HG03066 (cell line): Measurements from ENCODE around the gene PEAK1.
"Not testable (repeated sequence)": the region's sequence is repeated elsewhere in the genome, so short reads cannot be mapped to it uniquely, and the experiment has no call there.

Source experiments
- ATAC-seq: cut with Tn5 transposase; IDR thresholded peaks from one replicate; pipeline ENCODE4 v1.9.1; 2021; ENCODE audit warnings: low read depth; ENCODE audit not compliant: unreplicated experiment

Gene PEAK1

DNA sequence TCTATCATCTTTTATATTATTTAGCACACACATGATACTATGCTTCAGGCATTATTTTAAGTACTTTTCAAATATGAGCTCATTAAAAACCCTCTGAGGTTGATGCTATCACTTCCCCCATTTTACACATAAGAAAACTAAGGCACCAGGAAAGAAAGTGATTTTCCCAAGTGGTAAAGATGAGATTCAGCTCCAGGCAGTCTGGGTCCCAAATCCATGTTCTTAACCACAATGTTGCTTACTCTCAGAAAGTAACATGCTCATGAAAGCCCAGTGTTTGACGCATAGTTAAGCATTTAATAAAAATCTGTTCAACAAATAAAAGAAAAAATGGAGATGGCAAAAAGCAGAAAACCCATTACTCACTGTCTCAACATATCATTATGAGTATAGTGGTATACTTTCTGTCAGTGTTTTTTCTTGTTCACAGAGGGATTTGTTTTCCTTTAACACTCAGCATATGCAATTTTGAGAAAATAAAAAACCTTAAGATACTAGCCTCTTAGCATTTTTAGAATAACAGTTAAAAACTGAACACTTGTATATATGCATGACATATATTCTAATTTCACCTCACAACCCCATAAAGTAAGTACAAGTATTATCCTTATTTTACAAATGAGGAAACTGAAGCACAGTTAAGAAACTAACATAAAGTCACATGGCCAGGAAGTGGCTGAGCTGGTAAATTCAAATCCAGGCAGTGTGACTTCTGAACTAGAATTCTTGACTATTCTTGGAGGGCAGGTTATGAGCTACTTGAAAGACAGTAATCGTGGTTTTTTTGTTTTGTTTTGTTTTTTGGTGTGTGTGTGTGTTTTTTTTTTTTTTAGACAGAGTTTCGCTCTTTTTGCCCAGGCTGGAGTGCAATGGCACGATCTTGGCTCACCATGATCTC, 10.4 kb downstream of the PEAK1 start:
- peak; percentile 85 for ATAC-seq

DNA sequence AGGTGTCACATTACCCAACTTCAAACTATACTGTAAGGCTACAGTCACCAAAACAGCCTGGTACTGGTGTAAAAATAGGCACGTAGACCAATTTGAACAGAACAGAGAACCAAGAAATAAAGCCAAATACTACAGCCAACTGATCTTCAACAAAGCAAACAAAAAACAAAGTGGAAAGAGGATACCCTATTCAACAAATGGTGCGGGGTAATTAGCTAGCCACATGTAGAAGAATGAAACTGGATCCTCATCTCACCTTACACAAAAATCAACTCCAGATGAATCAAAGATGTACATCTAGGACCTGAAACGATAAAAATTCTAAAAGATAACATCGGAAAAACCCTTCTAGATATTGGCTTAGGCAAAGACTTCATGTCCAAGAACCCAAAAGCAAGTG, 13.1 kb downstream of the PEAK1 start:
- ATAC-seq: no peak

GRCh38 chr15:77406173-77406759, 13.6 kb downstream of the PEAK1 start:
- not testable (repeated sequence) for ATAC-seq

GRCh38 chr15:77402740-77403379, 17.0 kb downstream of the PEAK1 start:
- ATAC-seq: no peak

DNA sequence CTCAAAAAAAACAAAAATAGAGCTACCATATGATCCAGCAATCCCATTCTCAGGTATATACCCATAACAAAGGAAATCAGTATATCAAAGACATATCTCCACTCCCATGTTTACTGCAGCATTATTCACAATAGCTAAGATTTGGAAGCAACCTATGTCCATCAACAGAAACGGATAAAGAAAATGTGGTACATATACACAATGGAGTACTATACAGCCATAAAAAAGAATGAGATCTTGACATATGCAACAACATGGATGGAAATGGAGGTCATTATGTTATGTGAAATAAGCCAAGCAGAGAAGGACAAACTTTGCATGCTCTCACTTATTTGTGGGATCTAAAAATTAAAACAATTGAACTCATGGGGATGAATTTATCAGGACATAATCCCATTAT, 19.6 kb downstream of the PEAK1 start:
- ATAC-seq: no peak

DNA sequence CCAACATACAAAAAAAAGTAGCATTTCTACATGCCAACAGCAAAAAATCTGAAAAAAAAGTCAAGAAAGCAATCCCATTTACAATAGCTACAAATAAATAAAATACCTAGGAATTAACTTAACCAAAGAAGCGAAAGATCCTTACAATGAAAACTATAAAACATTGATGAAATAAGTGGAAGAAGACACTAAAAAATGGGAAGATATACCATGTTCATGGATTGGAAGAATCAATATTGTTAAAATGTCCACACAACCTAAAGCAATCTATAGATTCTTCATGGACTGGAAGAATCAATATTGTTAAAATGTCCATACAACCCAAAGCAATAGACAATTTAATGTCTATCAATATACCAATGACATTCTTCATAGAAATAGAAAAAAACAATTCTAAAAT, 21.0 kb downstream of the PEAK1 start:
- ATAC-seq: no peak

- ATAC-seq: no peak
These were observed 23.2 kb downstream of the PEAK1 start for GRCh38 chr15:77396692-77397091.

DNA sequence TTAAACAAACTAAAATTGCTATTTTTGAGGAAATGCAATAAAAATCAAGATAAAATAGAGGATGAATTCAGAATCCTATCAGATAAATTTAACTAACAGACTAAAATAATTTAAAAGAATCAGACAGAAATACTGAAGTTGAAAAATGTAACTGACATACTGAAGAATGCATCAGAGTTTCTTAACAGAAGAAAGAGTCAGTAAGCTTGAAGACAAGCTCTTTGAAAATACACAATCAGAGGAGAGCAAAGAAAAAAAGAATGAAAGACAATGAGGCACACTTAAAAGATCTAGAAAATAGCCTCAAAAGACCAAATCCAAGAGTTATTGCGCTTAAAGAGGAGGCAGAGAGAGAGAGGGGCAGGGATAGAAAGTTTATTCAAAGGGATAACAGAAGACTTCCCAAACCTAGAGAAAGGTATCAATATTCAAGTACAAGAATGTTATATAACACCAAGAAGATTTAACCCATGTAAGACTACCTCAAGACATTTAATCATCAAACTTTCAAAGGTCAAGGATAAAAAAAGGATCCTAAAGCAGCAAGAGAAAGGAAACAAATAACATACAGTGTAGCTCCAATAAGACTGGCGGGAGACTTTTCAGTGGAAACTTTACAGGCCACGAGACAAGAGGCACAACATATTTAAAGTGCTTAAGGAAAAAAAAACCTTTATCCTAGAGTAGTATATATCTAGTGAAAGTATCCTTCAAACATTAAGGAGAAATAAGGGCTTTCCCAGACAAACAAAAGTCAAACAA, 24.7 kb downstream of the PEAK1 start:
- ATAC-seq: no peak

GRCh38 chr15:77393471-77393840, 26.4 kb downstream of the PEAK1 start:
- no peak for ATAC-seq

GRCh38 chr15:77392762-77393470, 27.0 kb downstream of the PEAK1 start:
- ATAC-seq: no peak

- no peak for ATAC-seq
These were observed 28.4 kb downstream of the PEAK1 start for GRCh38 chr15:77391372-77391951.

- no peak for ATAC-seq
These were observed 32.4 kb downstream of the PEAK1 start for GRCh38 chr15:77387365-77388105.

- ATAC-seq: no peak
These were observed 33.3 kb downstream of the PEAK1 start for GRCh38 chr15:77386626-77387025.

- ATAC-seq: no peak
These were observed 35.1 kb downstream of the PEAK1 start for GRCh38 chr15:77384589-77385359.

- ATAC-seq: no peak
These were observed 35.8 kb downstream of the PEAK1 start for GRCh38 chr15:77384086-77384485.

GRCh38 chr15:77380033-77380432, 39.9 kb downstream of the PEAK1 start:
- no peak for ATAC-seq

DNA sequence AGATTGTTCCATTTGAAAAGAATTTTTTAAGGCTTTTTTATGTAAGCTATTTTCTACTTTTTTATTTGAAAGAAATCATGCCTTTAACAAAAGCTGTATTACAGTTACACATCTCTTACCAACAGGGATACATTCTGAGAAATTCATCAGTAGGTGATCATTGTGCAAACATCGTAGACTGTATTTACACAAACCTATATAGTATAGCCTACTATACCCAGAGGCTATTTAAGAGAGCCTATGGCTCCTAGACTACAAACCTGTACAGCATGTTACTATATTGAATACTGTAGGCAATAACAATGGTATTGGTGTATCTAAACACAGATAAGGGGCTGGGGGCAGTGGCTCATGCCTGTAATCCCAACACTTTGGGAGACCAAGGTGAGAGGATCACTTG, 43.1 kb downstream of the PEAK1 start:
- no peak for ATAC-seq

DNA sequence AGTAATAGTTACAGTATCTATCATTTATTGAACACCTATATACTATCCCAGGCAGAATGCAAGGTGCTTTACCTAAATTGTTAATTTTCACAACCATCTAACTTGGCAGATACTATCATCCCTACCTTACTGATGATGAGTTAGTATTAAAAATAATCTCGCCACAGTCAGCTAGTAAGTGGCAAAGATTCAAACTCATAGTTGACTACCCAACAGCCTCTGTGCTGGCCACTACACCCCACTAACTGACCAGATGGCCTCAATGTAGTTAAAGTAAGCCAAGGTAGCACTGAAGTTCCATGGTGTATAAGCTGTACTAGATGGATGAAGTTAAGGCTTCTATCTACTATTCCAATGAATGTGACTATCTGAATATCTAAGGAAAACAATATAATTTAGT, 44.8 kb downstream of the PEAK1 start:
- ATAC-seq: no peak

- ATAC-seq: no peak
These were observed 46.5 kb downstream of the PEAK1 start for GRCh38 chr15:77373441-77373840.
